SW 1271 (cell line): Measurements from ENCODE around the gene TEKT4.
"Not testable (repeated sequence)": the region's sequence is repeated elsewhere in the genome, so short reads cannot be mapped to it uniquely, and the experiment has no call there.

Experiments
- DNase-seq, 2 experiments: peaks; one replicate each; lab custom pipeline; 2025; lab: John Stamatoyannopoulos, UW

The TEKT4 gene

GRCh38 chr2:94875820-94876522, 4.7 kb downstream of the TEKT4 start:
- no peak for DNase-seq

- no peak for DNase-seq
These were observed 5.3 kb downstream of the TEKT4 start for GRCh38 chr2:94876523-94876863.

- no peak for DNase-seq
These were observed 5.9 kb downstream of the TEKT4 start for GRCh38 chr2:94877129-94877528.

GRCh38 chr2:94878575-94878974, 7.3 kb downstream of the TEKT4 start:
- DNase-seq, result not testable (repeated sequence)

GRCh38 chr2:94879314-94879981, 8.2 kb downstream of the TEKT4 start:
- DNase-seq, result no peak

- DNase-seq, result no peak
These were observed 8.8 kb downstream of the TEKT4 start for GRCh38 chr2:94879982-94880377.

GRCh38 chr2:94880507-94880906, 9.3 kb downstream of the TEKT4 start:
- no peak for DNase-seq

- DNase-seq, result no peak
These were observed 9.8 kb downstream of the TEKT4 start for GRCh38 chr2:94881070-94881469.

- DNase-seq, result no peak
These were observed 19.0 kb downstream of the TEKT4 start for GRCh38 chr2:94890234-94890633.

- not testable (repeated sequence) for DNase-seq
These were observed 24.0 kb downstream of the TEKT4 start for GRCh38 chr2:94895273-94895672.

- DNase-seq, result not testable (repeated sequence)
These were observed 35.7 kb downstream of the TEKT4 start for GRCh38 chr2:94906976-94907375.

GRCh38 chr2:94923196-94923595, 52.0 kb downstream of the TEKT4 start:
- no peak for DNase-seq

- DNase-seq, result not testable (repeated sequence)
These were observed 53.8 kb downstream of the TEKT4 start for GRCh38 chr2:94924999-94925398.
